MG63 (cell line): ENCODE data around the gene MACROD1. TPM values are rescaled to one million over a fixed set of nuclear protein-coding genes. Genes with fewer than 3 reads are reported as not detected.

Experiments
- DNase-seq: peaks from one replicate; pipeline ENCODE4 v3.0.0-alpha.2; 2020
- H3K27me3 ChIP-seq: fragments of 250-450 bp; sonication (Bioruptor Pico); 2 replicates; pipeline ENCODE4 v1.5.1; 2020; ENCODE audit warnings: mild to moderate bottlenecking, moderate library complexity
- H3K36me3 ChIP-seq: fragments of 250-450 bp; sonication (Bioruptor Pico); 2 replicates; pipeline ENCODE4 v1.5.1; 2020; ENCODE audit warnings: mild to moderate bottlenecking, moderate library complexity
- H3K4me3 ChIP-seq: fragments of 250-450 bp; sonication (Bioruptor Pico); 2 replicates; pipeline ENCODE4 v1.5.1; 2020; ENCODE audit warnings: mild to moderate bottlenecking, moderate library complexity
- H3K9me3 ChIP-seq: fragments of 250-450 bp; sonication (Bioruptor Pico); 2 replicates; pipeline ENCODE4 v1.5.1; 2020; ENCODE audit warnings: mild to moderate bottlenecking, moderate library complexity
- total RNA-seq: library from RNA; depleted of rRNA; stranded (reverse); fragments of >200 nt; shearing (Covaris generic); gene quantifications from 2 replicates; pipeline ENCODE4 v1.2.3, GENCODE V29; 2014; ENCODE audit warnings: low replicate concordance

MACROD1 gene
- total RNA-seq, 1 experiment from 2014 or later: 44.1 TPM

GRCh38 chr11:64036087-64037026 lies 129.6 kb downstream of the MACROD1 start:
- H3K9me3 ChIP-seq: no peaks in the 10 kb centered on the region
- peak; percentile 56 for DNase-seq
- peaks cover 4% of the 10 kb centered on the region for H3K27me3 ChIP-seq
- H3K4me3 ChIP-seq: peak overlapping the region; percentile 38
- no peaks in the 10 kb centered on the region for H3K36me3 ChIP-seq

DNA sequence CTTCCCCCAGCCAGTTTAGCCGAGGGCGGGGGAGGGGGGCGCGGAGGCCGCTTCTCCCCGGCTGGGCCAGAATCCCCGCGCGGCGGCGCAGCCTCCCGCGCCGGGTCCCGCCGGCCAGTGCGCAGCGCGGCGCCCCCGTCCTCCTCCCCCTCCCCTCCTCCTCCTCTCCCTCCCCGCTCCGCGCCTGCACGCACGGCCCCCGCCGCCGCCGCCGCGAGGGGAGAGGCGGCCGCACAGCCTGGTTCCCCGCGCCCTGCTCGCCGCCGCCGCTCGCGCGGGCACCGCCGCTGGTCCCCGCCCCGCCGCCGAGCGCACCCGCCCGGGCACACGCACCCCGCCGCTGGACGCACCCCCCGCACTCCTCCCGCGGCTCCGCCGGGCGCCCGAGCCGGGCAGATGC lies 130.3 kb downstream of the MACROD1 start, which contains the start of gene FLRT1:
Gene FLRT1 (plus strand): TSS at position 356 of the 400 bp plus-strand sequence. CDS start 80,337 bp downstream, outside the sequence.
- Histone ChIP-seq H3K9me3 (no peaks in the 10 kb centered on the region), H3K27me3 (peaks cover 4% of the 10 kb centered on the region)
- peak; percentile 19 for DNase-seq

GRCh38 chr11:64035081-64035524 lies 130.8 kb downstream of the MACROD1 start:
- Histone ChIP-seq H3K27me3 (peaks cover 4% of the 10 kb centered on the region), H3K36me3 (no peaks in the 10 kb centered on the region), H3K4me3 (no peak overlapping the region; the same call in 1 of the 2 replicates), H3K9me3 (no peaks in the 10 kb centered on the region)
- no peak for DNase-seq

More for the DNA sequence above, 130.3 kb downstream of the MACROD1 start, which contains the start of gene FLRT1:
- Histone ChIP-seq H3K36me3 (no peaks in the 10 kb centered on the region), H3K4me3 (peak within 1 kb of the TSS; percentile 38)

GRCh38 chr11:64034411-64034811 lies 131.5 kb downstream of the MACROD1 start:
- H3K9me3 ChIP-seq: no peaks in the 10 kb centered on the region
- no peak for DNase-seq
- no peaks in the 10 kb centered on the region for H3K36me3 ChIP-seq
- peaks cover 4% of the 10 kb centered on the region for H3K27me3 ChIP-seq
- H3K4me3 ChIP-seq: no peak overlapping the region

- no peak overlapping the region for H3K4me3 ChIP-seq
- no peak for DNase-seq
- no peaks in the 10 kb centered on the region for H3K9me3 ChIP-seq
- H3K36me3 ChIP-seq: no peaks in the 10 kb centered on the region
- H3K27me3 ChIP-seq: peaks cover 4% of the 10 kb centered on the region
Measured at GRCh38 chr11:64032050-64032449, 133.9 kb downstream of the MACROD1 start.

DNA sequence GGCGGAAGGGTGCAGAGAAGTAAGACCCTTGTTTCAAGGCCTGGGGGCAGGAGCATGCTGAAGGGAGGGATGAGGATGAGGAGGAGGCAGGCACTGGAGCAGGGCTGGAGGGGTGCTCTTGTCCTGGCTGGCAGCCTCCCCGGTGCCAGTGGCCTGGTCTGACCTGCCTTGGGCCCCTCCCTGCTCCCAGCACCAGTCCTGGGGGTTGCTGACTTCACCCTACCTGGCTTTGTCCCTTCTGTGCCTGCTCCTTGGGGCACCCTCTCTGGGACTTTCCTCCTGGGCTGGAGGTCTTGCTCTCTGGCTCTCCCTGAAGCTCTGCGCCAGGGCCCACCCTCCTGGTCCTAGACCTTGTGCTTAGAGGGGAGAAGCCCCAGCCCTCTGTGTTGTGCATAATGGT lies 134.9 kb downstream of the MACROD1 start:
- no peaks in the 10 kb centered on the region for H3K36me3 ChIP-seq
- no peak for DNase-seq
- peaks cover 4% of the 10 kb centered on the region for H3K27me3 ChIP-seq
- no peak overlapping the region for H3K4me3 ChIP-seq
- no peaks in the 10 kb centered on the region for H3K9me3 ChIP-seq

DNA sequence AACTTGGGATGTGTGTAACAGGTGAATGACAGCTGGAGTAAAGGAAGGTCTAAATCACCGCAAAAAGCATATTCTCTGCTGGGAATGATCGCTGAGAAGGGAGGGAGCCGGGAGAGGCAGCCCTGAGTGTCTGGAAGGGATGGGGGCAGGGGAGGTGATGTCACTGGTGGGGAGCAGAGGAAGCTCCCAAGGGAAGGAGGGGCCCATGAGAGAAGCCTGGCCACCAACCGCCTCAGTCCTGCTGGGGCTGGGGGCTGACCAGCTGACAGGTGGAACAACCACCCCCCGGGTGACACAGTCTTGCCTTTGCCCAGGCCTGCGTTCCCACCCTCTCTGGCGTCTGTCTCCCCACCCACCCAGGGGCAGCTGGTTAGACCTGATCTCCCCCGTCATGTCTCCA lies 136.1 kb downstream of the MACROD1 start:
- no peak for DNase-seq
- Histone ChIP-seq H3K36me3 (no peaks in the 10 kb centered on the region), H3K9me3 (no peaks in the 10 kb centered on the region), H3K27me3 (no peaks in the 10 kb centered on the region), H3K4me3 (no peak overlapping the region)

DNA sequence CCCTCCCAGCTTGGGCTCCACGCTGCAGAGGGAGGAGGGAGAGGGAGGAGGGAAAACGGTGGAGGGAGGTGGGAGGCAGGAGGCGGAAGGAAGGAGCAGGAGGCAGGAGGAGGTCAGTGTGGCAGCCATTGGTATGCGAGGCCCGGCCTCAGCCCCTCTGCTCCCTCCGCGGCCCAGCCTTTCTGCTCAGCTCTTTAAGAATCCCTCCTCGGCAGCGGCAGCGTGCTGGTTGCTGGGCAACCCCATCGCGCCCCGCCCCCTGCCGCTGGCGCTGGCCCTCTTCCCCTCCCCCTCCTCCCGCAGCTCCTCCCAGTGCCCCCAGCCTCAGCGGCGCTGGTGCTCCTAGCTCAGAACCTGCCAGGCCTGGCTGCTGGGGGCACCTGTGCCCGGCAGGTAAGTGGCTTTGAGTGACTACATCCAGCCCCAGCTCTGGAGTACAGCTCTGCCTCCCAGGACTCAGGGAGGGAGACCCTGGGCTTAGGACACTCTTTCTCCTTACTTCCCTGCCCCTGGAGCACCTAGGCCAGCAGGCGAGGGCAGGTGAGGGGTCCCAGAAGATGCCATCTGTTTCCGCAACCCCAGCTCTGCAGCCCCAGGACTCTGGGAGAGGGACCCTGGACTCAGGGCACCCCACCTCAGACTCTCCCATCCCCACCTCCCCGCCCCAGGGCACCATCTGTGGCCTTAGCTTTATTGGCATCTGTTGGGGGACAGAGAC lies 137.4 kb downstream of the MACROD1 start:
- Histone ChIP-seq H3K27me3 (no peaks in the 10 kb centered on the region), H3K9me3 (no peaks in the 10 kb centered on the region), H3K36me3 (no peaks in the 10 kb centered on the region), H3K4me3 (no peak overlapping the region)
- DNase-seq: no peak

GRCh38 chr11:64027651-64028397 lies 138.1 kb downstream of the MACROD1 start:
- no peaks in the 10 kb centered on the region for H3K27me3 ChIP-seq
- no peak for DNase-seq
- H3K4me3 ChIP-seq: no peak overlapping the region
- H3K9me3 ChIP-seq: no peaks in the 10 kb centered on the region
- H3K36me3 ChIP-seq: no peaks in the 10 kb centered on the region

DNA sequence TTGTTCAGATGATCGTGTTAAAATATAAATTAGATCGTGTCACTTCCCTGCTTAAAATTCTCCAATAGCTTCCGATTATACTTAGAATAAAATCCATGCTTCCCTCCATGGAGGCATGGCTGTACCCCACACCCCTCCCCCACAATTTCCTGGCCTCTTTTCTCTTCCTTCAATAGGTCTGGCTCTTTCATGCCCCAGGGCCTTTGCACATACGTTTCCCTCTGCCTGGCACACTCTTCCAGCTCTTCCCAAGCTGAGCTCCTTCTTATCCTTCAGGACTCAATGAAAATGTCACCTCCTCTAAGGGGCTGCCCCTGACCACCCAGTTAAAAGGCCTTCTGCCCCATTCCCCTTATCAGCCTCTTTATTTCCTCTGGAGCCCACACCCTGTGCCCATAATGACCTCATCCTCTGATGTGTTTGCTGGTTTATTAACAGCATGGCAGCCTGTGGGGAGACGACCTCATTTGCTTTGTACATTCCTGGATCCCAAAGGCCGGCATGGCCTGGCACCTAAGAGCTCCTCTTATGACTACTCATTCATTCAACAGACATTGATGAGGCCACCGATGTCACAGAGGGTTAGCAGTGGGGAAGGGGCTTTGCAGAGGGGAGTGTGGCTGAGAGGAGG lies 139.2 kb downstream of the MACROD1 start:
- DNase-seq: peak; percentile 54
- Histone ChIP-seq H3K9me3 (no peaks in the 10 kb centered on the region), H3K36me3 (no peaks in the 10 kb centered on the region), H3K27me3 (no peaks in the 10 kb centered on the region), H3K4me3 (no peak overlapping the region)

- H3K36me3 ChIP-seq: no peaks in the 10 kb centered on the region
- H3K4me3 ChIP-seq: no peak overlapping the region
- H3K9me3 ChIP-seq: no peaks in the 10 kb centered on the region
- DNase-seq: no peak
- no peaks in the 10 kb centered on the region for H3K27me3 ChIP-seq
Measured at GRCh38 chr11:64025205-64025604, 140.7 kb downstream of the MACROD1 start.

DNA sequence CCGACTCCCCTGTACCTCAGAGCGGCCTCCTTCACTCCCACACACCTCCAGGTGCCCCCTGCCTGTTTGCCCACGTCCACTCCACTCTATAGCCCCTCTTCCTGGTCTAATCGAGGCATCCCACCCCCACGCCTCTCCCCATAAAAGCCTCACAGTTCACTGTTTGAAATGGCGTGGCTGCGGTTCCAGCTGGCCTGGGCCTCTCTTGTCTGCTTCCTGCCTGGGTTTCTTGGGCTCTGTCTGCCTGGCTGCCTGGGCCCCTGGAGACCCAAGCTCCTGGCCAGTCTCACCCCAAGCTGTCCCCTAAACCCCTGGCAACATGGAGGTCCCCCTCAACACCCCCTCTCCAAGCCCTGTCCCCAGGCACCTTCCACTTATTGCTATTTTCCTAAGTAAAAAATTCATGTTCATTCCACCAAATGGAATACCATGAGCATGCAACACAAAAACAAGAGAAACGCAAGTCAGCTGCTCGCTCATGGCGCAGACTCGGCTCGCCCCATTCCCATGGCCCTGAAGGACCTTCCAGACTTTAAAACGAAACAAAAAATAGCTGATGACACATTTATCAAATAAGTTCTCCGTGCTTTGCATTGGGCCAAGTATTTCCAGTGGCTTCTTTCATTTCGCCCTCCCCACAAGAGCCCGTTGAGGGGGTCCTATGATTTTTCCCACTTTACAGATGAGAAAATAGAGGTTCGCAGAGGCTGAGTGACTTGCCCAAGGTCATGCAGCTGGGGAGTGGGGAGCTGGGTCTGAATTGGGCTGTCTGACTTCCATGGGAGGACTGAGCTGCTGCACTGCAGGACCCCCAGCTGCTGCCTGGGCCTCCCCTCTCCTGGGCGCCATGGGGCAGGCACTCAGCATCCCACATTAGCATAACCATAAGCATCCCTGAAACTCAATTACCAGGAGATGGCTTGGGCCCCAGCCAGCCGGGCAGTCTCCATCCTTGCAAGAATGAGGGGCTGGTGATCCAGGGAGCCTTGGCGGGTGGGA lies 141.9 kb downstream of the MACROD1 start:
- Histone ChIP-seq H3K36me3 (no peaks in the 10 kb centered on the region), H3K27me3 (no peaks in the 10 kb centered on the region)
- DNase-seq: no peak

DNA sequence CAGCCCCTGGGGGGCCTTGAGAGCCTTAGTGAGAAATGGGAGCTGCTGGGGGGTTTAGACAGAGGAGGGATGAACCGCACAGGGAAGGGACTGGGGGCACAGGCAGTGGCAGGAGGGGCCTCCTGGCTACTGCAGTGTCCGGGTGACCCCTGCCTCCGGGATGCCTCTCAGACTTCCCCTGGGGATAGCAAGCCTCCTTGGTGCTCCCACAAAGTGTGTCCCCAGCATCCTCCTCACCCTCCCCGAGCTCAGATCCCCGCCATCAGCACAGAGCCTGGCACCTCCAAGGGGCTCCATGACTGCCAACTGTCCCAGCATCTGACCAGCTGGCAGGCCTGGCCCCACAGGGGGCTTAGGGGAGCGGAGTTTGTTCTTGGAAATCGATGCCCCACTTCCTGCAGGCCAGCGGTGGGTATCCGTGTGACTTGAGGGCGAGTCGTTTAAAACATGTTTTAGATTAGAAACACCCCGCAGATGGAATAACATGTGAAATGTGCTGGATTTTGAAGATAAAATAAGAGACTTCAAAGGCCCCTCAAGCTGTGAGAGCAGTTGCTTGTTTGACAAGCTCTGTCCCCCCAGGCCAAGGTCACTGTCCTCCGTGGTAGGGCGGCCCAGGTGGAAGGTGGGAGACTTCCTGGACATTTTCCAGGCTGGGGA lies 143.7 kb downstream of the MACROD1 start:
- DNase-seq: no peak
- Histone ChIP-seq H3K36me3 (no peaks in the 10 kb centered on the region), H3K4me3 (no peak overlapping the region), H3K9me3 (no peaks in the 10 kb centered on the region), H3K27me3 (no peaks in the 10 kb centered on the region)

More for the DNA sequence above, 141.9 kb downstream of the MACROD1 start:
- Histone ChIP-seq H3K4me3 (no peak overlapping the region), H3K9me3 (no peaks in the 10 kb centered on the region)

GRCh38 chr11:64021757-64022093 lies 144.2 kb downstream of the MACROD1 start:
- DNase-seq: no peak
- Histone ChIP-seq H3K36me3 (no peaks in the 10 kb centered on the region), H3K4me3 (no peak overlapping the region), H3K9me3 (no peaks in the 10 kb centered on the region), H3K27me3 (no peaks in the 10 kb centered on the region)
